Activated T-cell treated with anti-CD3 and anti-CD28 coated beads for 48 hours (primary cell): ENCODE results near the gene SLC9A9.

ENCODE experiments used
- DNase-seq: peaks from one replicate; pipeline ENCODE4 v3.0.0-alpha.2; 2020; ENCODE audit warnings: low read depth

Gene SLC9A9

DNA sequence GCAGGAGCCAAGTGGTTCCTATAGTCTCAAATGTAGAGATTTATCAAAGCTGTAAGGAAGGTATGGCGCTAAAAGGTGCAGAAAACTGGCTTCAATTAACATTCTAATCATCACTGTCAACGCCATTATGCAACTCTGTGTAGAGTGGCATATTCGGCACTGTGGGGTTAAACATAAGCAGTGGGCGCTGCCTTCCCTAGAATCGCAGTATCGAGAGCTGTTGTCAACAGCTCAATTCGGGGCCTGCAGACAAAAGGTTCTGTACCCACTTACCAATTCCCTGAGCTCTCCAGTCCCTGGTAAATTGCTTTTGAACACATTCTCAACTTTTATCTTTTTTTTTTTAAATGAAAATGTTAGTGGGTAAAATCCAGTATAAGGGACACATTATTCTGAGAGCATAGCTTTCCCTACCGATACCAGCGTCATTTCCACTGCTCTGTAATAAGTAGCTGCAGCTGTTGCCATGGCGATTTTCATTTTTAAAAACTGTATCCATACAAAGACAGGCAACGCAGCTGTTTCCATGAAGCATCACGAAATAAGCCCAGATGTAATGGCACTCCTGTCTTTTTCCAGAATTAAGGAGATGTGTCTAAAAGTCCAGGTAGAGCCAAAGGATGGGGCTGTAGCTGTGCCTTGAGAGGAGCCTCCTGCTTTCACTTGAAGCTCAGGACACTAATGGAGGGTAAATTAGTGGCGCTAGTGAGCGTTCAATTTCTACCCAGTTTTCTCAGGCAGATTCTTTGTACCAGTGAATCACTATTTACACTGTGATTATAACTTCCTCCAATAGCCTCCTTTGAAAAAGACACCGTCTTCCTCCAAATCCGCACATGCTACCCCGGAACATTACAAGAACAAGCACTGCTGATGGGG, 250.3 kb downstream of the SLC9A9 start:
- no peak for DNase-seq

DNA sequence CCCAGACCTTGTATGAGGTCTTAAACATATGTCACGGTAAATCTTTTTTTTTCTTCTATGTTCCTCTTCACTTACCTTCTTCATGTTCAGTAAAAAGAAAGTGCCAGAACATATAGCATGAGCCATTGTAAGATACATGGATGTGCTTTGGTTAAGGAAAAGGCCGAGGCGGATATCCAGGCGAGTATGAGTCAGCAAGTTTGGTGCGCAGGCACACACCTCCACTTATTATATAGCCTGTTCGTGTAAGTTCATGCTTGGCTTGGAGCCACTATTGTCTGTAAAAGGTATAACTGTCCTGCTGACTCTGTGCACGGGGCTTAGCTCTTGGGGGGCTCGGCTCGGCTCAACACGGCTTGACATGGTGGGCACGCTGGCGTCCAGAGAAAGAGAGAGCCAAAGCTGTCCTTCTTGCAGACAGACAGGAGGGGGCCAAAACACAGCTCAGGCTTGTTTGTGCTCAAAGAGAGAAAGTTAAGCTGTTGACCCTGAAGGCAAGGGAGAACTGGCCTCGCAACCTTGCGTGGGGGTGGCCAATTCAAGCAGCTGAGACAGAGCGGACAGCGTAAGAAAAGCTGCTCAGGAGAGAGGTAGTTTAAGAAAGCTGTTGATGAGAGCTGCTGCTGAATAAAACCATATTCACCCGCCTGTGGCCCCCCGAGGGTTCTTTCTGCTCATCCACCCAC, 251.2 kb downstream of the SLC9A9 start:
- no peak for DNase-seq

DNA sequence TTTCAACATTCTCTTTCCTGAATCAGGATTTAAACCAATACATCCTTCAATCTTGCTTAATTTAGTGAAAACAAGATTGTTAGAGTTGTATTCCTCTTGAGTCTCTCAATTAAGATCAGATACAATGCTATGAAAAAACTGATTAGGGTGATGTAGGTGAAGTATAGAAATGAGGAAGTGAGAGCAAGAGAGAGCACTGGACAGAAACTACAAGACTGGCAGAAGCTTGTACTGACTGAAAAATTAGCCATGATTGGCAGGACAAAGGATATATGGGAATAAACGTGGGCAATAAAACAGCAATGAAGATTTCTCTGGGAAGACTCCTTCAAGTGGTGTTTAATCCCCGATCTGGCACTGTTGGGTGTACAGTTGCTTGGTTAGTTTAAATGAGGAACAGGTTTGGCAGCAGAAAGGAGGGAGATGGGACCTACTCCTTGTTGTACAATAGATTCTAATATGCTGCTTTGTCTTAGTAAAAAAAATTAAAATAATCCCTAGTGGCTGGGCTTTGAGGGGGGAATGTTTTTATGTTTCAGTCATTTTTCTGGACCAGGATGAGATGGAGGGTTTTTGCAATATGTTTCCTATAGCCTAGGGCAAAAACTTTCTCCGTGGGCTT, 252.7 kb downstream of the SLC9A9 start:
- no peak for DNase-seq

DNA sequence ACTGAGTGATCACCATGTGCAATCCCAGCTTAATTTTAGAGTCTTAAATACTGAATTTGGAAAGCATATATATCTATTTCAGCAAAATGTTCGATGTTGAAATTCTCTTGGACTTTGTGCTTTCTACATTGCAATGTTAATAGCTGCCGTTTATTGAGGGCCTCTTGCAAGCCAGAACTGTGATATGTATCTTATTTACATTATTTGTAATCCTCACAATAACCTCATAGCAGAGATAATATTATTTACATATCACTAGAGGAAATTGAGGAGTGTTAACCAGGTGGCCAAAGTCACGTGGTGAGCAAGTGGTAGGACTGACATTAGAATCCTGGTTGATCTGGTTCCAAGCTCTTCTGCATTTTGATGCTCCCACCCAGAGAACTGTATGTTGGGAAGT, 254.1 kb downstream of the SLC9A9 start:
- no peak for DNase-seq

DNA sequence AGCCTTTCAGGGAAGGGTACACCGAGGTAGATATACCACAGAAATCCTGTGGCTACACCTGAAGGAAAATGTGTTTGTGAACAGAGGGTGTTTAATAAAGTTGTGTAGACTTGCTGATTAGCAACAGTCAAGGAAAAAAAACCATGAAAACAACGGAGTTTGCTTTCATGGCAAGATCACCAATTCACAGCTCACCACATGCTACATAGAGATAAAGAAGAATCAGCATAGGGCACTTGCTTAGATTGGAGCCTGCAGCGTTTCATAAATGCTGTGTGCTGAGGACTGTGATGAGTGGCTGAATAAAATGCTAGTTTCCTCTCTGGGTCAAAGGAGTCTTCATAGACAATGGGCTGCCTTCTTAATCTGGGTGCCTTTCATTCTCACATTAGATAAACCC, 257.6 kb downstream of the SLC9A9 start:
- no peak for DNase-seq

DNA sequence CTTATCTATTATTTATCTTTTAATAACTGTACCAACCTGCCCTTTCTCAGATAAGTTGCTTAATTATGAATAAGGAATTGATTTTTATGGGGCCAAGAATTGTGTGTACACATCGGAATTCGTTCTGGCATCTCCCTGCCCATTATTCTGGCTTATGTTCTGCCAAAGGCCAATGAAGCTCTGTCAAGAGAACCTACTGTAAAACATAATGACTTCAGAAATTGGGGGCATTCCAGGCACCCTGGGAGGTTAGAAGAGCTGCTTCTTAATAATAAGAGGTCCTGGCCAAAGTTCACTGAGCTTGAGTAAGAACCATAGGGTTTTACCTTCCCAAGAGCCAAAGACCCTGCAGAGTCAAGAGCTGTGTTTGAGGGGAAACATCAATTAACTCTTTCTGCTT, 261.7 kb downstream of the SLC9A9 start:
- no peak for DNase-seq

DNA sequence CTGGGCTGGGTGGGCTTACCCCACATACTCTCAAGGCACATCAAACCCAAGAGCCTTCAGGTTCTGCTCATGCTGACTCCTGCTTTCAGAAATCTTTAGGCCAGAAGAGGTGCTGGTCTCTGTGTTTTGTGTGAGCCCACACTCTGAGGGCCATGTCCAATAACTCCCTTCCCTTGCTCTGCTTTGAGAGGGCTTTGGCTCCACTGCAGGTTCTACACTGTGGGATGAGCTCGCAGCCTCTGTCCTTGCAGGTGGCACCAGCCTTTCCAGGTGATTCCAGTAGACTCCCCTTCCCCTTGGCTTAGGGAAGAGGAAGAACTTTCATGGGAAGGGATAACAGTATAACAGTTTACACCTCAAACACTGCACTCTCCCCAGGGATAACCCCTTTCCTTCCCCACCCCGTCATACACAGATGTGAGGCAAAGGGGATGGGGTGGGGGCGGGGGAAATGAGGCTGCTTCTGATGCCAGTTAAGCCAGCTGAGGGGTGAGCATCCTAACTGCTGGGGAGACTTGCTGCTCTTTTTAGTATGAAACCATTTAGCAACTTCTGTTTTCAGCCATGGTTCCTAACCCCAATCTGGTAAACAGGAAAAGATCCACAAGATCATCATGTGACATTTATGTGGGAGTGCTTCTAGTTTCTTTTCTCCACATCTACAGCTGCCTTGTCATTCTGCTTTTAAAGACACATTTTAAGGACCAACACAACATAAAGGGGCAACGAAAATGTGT, 262.4 kb downstream of the SLC9A9 start:
- DNase-seq: no peak

DNA sequence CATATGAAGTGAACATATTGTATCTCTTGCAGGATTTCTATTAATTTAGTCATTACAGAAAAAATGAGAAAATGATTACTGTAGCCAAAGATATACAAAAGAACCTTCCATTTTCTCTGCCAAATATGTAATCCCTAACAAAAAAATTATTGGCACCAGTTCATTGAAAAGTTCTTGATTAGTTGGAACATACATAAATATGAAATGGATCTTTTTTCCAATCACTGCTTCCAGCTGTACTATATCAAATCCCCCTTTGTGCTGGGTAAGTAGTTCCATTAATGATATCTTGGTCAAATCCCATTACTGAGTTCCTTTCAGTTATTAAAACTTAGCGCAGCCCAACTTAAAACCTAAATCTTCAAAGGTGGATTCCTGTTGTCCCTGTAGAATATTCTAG, 263.8 kb downstream of the SLC9A9 start:
- DNase-seq: no peak

DNA sequence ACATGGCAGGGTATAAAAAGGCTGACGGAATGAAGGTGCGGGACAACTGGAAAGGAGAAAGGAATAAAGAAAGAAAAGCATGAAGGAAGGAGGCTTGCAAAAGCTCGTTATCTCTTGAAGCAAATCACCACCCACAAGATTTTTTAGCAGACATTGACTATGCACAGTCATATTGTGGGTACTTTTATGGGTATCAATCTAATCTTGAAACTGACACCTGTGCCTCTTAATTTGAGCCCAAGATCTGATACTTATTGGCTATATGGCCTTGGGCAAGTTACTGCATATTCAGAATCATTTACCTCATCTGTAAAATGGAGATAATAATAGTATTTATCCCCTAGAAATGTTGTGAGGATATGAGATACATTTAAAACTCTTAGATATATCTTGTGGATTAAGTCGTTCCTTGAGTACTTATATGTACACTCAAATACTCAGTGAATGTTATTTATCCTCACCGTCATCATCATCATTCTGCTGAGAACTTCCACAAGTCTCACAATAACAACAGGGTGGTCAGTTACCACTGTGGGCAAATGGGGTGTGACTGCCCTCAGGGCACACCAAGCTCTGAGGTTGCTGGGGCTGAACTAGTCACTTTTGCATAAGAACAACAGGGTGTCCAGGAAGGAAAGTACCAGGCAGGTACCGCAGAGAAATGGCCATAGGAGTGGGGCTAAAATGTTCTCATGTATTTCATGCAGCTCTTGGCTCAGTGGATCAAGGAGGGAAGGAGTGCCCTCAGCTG, 266.1 kb downstream of the SLC9A9 start:
- no peak for DNase-seq

DNA sequence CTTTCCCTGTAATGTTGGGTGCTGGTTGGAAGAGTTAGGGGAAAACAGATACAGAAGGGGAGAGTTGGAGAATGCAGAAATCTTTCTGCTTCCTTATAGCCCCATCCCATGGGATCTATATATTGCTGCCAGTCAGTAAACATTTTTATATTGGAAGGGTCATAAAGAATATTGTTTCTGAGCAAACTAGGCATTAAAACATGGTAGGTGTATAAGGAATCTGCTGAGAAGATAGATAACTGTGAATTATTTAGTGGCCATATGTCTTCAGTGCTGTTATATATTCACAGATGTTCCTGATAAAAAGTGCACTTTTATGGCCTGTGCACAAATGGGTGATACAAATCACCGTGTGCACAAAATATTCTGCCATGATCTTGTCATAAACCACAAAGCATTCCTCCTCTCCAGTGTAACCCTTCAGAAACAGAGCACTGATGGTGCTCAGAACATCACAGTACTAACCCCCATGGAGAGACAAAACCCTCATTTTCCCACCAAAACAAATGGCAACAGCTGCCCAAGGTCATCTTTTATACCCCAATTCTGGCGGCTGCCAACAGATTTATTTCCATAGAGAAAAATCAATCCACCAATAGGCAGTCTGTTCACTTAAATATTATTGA, 269.3 kb downstream of the SLC9A9 start:
- no peak for DNase-seq

DNA sequence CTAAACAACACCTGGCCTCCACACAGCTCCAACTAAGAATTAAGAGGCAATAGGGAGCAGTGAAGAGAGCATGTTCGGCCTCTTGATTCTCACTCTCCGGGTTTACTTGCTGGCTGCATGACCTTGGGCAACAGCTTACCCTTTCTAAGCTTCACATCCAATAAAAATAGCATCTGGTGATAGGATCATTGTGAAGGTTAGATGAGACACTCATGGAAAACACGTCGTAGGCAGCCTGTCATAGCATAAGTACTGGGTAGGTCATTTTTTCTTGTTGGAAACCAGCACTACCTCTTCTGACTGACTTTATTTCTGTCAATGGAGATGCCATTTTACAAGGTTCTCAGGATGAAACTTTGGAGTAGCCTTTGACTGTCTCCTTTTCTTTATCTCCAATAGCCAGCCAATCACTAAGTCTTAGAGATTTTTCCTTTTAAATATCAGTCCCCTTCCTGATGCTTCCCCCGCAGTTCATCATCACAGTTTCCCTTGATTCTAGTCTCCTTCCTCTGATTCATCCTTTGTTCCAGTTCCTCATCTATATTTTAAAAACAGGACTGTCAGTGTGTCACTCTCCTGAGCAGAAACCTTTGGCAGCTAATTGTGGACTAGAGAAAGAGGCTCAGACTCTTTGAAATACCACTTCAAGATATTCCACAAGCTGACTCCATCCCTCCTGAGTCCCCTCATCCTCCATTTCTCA, 271.5 kb downstream of the SLC9A9 start:
- DNase-seq: no peak

DNA sequence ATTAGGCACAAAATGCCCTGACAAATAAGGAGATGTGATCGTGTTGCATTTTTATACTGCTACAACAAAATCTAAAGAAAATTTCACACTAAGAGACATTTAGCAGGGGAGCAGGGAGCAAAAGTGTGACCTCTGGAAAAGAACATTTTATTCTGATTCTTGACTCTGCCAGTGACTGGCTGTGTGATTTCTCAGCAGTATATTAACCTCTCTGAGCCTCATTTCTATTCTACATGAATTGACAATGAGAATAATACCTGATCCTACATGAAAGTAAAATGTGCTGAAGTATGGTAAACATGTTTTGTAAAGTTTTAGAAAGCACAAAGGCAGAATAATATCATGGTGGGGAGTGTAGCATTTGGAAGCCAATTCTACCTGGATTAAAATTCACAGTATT, 273.3 kb downstream of the SLC9A9 start:
- no peak for DNase-seq

DNA sequence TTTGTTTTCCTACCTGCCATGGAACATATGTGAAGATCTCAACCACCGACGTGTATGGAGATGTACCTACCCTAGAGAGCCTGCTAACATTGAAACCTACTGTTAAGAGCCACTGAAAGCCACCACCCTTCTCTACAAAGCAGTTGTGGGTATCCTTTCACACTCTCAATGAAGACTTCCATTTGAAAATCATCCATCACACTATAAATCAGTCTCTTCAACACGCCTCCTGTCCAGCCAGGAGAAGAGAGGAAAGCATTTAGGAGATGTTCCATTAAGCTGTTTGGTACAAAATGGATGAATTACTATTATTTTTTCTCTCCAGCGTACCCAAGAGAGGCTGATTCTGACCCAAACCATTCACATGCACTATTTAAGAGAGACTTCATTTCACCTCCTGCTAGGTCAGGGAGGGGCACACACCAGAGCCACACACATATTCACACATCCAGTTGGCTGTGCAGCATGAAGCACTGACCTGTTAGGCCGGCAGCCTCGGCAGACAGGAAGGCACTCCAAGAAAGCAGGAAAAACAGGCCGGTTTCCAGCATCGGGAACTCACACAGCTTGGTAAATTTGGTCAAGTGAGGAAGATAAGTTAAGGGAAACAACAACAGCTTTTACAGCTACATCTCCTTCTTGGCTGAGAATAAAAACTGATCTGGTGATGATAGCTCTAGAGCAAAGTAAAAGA, 274.5 kb downstream of the SLC9A9 start:
- no peak for DNase-seq

DNA sequence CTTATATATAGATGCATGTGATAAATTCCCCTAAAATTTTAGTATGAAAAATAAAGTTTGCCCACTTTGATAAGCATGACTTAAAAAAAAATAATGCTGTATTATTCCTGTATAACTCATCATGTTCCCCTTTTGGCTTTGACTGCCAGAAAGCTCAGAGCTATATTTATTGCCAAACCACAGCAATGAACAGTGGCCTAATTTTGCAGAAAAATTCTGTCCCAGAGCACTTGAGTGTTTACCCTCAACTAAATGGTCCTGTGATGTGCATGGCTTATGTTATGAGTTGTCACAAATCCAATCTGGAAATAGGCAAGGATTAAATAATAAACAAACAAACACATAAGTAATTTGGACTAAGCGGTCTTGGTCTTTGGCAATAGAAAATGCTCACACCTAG, 276.7 kb downstream of the SLC9A9 start:
- DNase-seq: no peak

DNA sequence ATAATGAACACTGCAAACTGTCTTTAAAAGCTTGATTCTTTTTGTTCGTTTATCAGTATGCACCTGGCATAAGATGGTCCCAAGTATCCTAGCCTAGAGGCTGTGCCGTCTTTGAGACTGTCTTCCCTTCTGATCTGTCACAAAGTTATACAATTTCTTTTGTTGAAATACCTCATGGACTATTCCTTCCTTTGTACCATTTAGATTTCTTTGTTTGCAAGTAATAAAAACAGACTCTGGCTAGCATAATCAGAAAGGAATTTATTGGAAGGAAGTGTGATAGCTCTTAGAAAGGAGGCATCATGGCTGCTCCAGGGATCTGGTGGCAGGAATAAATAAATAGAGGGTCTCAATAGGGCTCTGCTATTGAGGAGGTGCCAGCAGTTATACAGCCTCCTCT, 280.4 kb downstream of the SLC9A9 start:
- DNase-seq: no peak

DNA sequence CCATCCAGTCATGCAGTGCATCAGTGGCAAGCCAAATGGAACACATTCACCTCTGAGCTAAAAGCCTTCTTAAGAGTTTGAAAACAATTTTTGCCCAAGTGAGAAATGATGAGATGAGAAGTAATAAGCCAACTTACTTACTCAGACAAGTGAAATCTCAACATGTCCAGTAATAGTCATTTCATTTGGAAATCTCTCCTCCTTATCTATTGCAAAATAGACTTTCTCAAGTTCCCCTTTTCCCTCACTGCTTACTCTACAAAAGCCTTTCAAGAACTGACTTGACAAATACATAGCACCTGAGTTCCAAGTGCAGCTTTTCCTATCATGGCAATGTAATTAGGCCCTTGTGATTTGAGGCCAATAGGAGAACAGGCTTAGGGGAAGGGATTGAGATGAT, 282.3 kb downstream of the SLC9A9 start:
- no peak for DNase-seq

DNA sequence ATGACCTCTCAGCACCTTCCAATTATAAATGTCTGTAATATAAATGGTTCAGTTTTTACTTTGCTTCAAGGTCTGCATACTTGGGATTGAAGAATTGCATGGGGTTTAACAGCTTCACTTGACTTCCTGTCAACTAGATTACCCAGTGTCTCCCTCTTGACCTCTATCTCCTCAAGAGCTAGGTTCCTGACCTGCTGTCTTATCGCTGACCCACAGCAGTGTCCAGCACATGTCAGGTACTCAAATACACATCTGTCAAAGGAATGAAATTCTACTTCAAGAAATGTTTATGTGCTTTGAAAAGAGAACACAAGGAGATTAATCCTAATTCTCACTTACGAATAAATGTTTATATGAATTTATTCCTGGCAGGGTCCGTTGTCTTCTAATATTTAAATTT, 284.5 kb downstream of the SLC9A9 start:
- DNase-seq: no peak

DNA sequence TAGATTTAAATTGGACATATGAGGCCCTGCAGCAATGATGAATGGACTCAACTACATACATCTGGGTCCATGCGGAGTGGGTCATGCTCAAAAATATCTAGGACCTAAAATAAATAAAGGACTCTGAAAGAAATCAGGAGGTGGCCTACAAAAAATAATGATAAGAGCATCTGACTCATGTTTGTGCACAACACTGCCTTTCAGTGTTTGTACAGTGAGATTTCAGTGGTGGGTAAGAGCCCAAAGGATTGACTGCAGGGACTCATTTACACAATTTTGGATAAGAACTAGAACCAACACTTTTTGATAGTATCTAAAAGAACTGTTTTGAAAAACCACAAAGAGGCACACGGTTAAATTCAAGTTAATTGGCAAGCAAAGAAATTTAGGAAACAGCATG, 285.5 kb downstream of the SLC9A9 start:
- no peak for DNase-seq

DNA sequence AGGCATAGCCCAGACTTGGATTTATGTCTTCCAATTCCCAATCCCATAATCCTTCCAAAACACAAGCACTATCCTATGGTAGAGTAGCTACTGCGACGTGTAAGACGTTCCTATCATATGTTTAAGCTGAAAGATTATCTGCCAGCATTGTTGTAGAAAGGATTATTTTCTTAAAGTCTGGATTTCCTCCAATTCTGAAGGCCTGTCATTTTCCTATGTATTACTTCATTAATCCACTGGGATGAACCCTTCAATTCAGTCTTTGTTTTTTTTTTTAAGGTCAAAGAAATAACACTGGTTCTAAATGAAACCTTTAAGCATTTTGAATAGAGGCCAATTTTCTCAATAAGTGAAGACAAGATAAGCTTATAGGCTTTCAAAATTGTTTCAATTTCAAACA, 289.0 kb downstream of the SLC9A9 start:
- no peak for DNase-seq

DNA sequence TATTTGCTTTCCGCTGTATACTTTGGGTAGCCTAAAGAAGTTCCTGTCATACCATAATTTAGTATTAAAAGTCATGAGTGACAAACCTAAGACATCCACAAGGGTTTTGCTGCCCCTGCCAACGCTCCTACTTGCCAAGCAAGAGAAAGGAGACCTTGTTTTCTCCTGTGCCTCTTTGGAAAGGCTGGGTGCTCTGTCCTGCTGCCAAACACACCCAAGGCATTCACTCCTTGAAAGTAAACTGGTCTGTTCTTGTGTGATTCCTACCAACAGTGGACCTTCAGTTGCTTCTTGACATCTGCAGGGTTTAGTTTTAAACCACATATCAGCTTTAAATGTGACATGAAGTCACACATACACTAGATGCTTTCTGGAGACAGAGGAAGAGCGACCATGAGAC, 295.4 kb downstream of the SLC9A9 start:
- no peak for DNase-seq
